DMS53 treated with DMSO at 0.1 percent for 48 hours (cell line): ENCODE data around the gene HYAL2.

Experiments
- DNase-seq: peaks from one replicate; lab custom pipeline; 2025; ENCODE audit not compliant: unreplicated experiment; lab: John Stamatoyannopoulos, UW

Gene HYAL2

GRCh38 chr3:50322386-50323091 lies at the start of gene HYAL2:
HYAL2 (minus strand) TSS chr3:50322745; CDS start chr3:50320489, 2,256 bp downstream.
- DNase-seq: no peak

GRCh38 chr3:50371133-50371685 lies 48.7 kb upstream of the HYAL2 start:
- DNase-seq: no peak

- peak; percentile 6 for DNase-seq
Observed at GRCh38 chr3:50370594-50370993, 48.0 kb upstream of the HYAL2 start.

- no peak for DNase-seq
Observed at GRCh38 chr3:50369012-50369670, 46.6 kb upstream of the HYAL2 start.

- DNase-seq: no peak
Observed at GRCh38 chr3:50365842-50366220, 43.3 kb upstream of the HYAL2 start.

- DNase-seq: no peak
Observed at GRCh38 chr3:50365080-50365841, 42.7 kb upstream of the HYAL2 start.

GRCh38 chr3:50364573-50365079 lies 42.1 kb upstream of the HYAL2 start:
- DNase-seq: no peak

GRCh38 chr3:50359760-50360110 lies 37.2 kb upstream of the HYAL2 start:
- DNase-seq: no peak

GRCh38 chr3:50358911-50359759 lies 36.6 kb upstream of the HYAL2 start, which contains the start of gene TMEM115:
TMEM115 (minus strand) TSS chr3:50359521; CDS start chr3:50359063, 458 bp downstream.
- DNase-seq: peak; percentile 75

GRCh38 chr3:50358355-50358910 lies 35.9 kb upstream of the HYAL2 start:
- DNase-seq: no peak

GRCh38 chr3:50357481-50357880 lies 34.9 kb upstream of the HYAL2 start:
- DNase-seq: no peak

- DNase-seq: no peak
Observed at GRCh38 chr3:50356553-50356952, 34.0 kb upstream of the HYAL2 start.

GRCh38 chr3:50355829-50356552 lies 33.4 kb upstream of the HYAL2 start:
- no peak for DNase-seq

- no peak for DNase-seq
Observed at GRCh38 chr3:50354850-50355249, 32.3 kb upstream of the HYAL2 start.

- DNase-seq: no peak
Observed at GRCh38 chr3:50354186-50354764, 31.7 kb upstream of the HYAL2 start.

- no peak for DNase-seq
Observed at GRCh38 chr3:50353245-50354004, 30.9 kb upstream of the HYAL2 start.

- DNase-seq: no peak
Observed at GRCh38 chr3:50352781-50353180, 30.2 kb upstream of the HYAL2 start.

GRCh38 chr3:50351323-50351697 lies 28.8 kb upstream of the HYAL2 start:
- DNase-seq: no peak
